GM12878 (cell line): Measurements from ENCODE around the gene RFT1. TPM values are rescaled to one million over a fixed set of nuclear protein-coding genes. Genes with fewer than 3 reads are reported as not detected.

Experiments
- ATAC-seq: fragments of 200-7000 bp; cut with Tn5 transposase; 3 replicates; pipeline ENCODE4 v1.9.1; 2020; ENCODE audit warnings: mild to moderate bottlenecking, moderate library complexity
- BruUV-seq: library from RNA; stranded (reverse); fragments of 400-500 nt; replicated peaks from 2 replicates; lab custom pipeline; 2021; lab: Mats Ljungman, UMichigan
- CTCF ChIA-PET: fragments of 300-600 bp; sonication (Branson Sonifier 250); formaldehyde crosslinking; extraction: SDS; loops from one replicate; lab custom pipeline; 2021; ENCODE audit warnings: inconsistent platforms; lab: Yijun Ruan, JAX
- POLR2A ChIA-PET: fragments of 350-600 bp; formaldehyde crosslinking; extraction: SDS; loops from one replicate; lab custom pipeline; 2021; ENCODE audit warnings: inconsistent platforms; lab: Charles Lee
- RAD21 ChIA-PET: fragments of 300-600 bp; sonication (Branson Sonifier 250); formaldehyde crosslinking; loops from one replicate; lab custom pipeline; 2023; ENCODE audit warnings: antibody characterized with exemption; ENCODE audit not compliant: unreplicated experiment; lab: Charles Lee
- SMC1A ChIA-PET: fragments of 300-600 bp; sonication (Branson Sonifier 250); formaldehyde crosslinking; loops from one replicate; lab custom pipeline; 2023; ENCODE audit not compliant: unreplicated experiment, uncharacterized antibody; lab: Charles Lee
- DNase-seq: peaks from one replicate; pipeline ENCODE4 v3.0.0-alpha.2; 2011; ENCODE audit warnings: low read depth, low spot score
- FAIRE-seq: peaks from 3 replicates; lab custom pipeline; 2011; peaks lifted over from hg19 to GRCh38; lab: Jason Lieb, UNC
- H2AFZ ChIP-seq: 2 replicates; pipeline ENCODE4 v1.6.0; 2011; ENCODE audit warnings: low read depth, low read length, control low read depth; ENCODE audit not compliant: control insufficient read depth
- H3K27ac ChIP-seq: 2 replicates; pipeline ENCODE4 v1.5.1; 2011; ENCODE audit warnings: control low read depth; ENCODE audit not compliant: control insufficient read depth, insufficient read depth
- H3K27me3 ChIP-seq, 2 experiments: replicated peaks in 1 of 2; 2 replicates each; pipeline versions ENCODE4 v1.6.0 to v1.6.1; 2011; ENCODE audit warnings: low read length in 1 of 2; ENCODE audit not compliant: control insufficient read depth in 2 of 2, insufficient read depth in 2 of 2
- H3K36me3 ChIP-seq, 2 experiments: 2 replicates each; pipeline ENCODE4 v1.5.1; 2011; ENCODE audit warnings: low read length in 1 of 2; ENCODE audit not compliant: control insufficient read depth in 2 of 2, insufficient read depth in 2 of 2
- H3K4me1 ChIP-seq: 2 replicates; pipeline ENCODE4 v1.6.1; 2011; ENCODE audit warnings: mild to moderate bottlenecking, low read length, moderate library complexity, mixed read lengths; ENCODE audit not compliant: control insufficient read depth, insufficient read depth
- H3K4me2 ChIP-seq: 2 replicates; pipeline ENCODE4 v1.6.0; 2011; ENCODE audit warnings: control low read depth; ENCODE audit not compliant: control insufficient read depth, insufficient read depth
- H3K4me3 ChIP-seq: fragments of 200-600 bp; sonication (generic); 2 replicates; pipeline ENCODE4 v1.5.1; 2016
- H3K79me2 ChIP-seq: 2 replicates; pipeline ENCODE4 v1.6.0; 2011; ENCODE audit warnings: low read length; ENCODE audit not compliant: control insufficient read depth, insufficient read depth
- H3K9ac ChIP-seq: 2 replicates; pipeline ENCODE4 v1.8.0; 2011; ENCODE audit warnings: low read length, control low read depth, mixed read lengths; ENCODE audit not compliant: control insufficient read depth, insufficient read depth
- H3K9me3 ChIP-seq: replicated peaks from 3 replicates; pipeline ENCODE4 v1.5.1; 2011; ENCODE audit warnings: mild to moderate bottlenecking, low read length; ENCODE audit not compliant: control insufficient read depth, insufficient read depth
- H4K20me1 ChIP-seq: 2 replicates; pipeline ENCODE4 v1.6.0; 2011; ENCODE audit not compliant: control insufficient read depth, insufficient read depth
- IKZF2 ChIP-seq, 2 experiments: fragments of 450-650 bp; IDR thresholded peaks; 2 replicates each; pipeline ENCODE4 v1.6.1; 2017; ENCODE audit warnings: mild to moderate bottlenecking in 2 of 2, moderate library complexity in 2 of 2
- NR2C2 ChIP-seq: IDR thresholded peaks from 2 replicates; pipeline ENCODE4 v1.6.1; 2011; ENCODE audit warnings: borderline replicate concordance, low read depth; ENCODE audit not compliant: control insufficient read depth, insufficient read length
- NR2F1 ChIP-seq: fragments of 450-650 bp; conservative IDR thresholded peaks from 2 replicates; pipeline ENCODE4 v1.6.1; 2017; ENCODE audit warnings: mild to moderate bottlenecking
- TAF1 ChIP-seq: IDR thresholded peaks from 2 replicates; pipeline ENCODE4 v1.6.1; 2011; ENCODE audit warnings: mild to moderate bottlenecking, low read depth, low read length, borderline replicate concordance
- WGBS: methylation state at CpG from one replicate; pipeline ENCODE4 v1.1.6; 2016; ENCODE audit warnings: low lambda C conversion rate; ENCODE audit not compliant: insufficient replicate concordance, insufficient coverage; ENCODE audit errors: missing lambda C conversion rate; 5-methylcytosine and 5-hydroxymethylcytosine counted together
- in situ Hi-C: fragments of 300-500 bp; cut with MboI; formaldehyde crosslinking; loops from 9 replicates; pipeline ENCODE4 v1.14.3; 2018; ENCODE audit warnings: mixed read lengths
- intact Hi-C: fragments of 100-400 bp; cut with micrococcal nuclease; formaldehyde crosslinking; loops from one replicate; pipeline ENCODE4 v1.14.2; 2022; ENCODE audit not compliant: unreplicated experiment
- polyA plus RNA-seq, 11 experiments: library from polyadenylated mRNA; depleted of rRNA in 4 of 11; unstranded in 6 of 11; stranded (reverse) in 5 of 11; fragments of >200 nt; fragmentation: Nextera tagmentation in 4 of 11; fragmentation: Illumina TruSeq in 1 of 11; extraction: Ambion mirVana in 4 of 11; extraction: Trizol in 1 of 11; gene quantifications; 1 replicate in 1 of 11; 2 replicates in 10 of 11; pipeline versions ENCODE4 v1.2.1 to v1.2.3, GENCODE V29; 2011 to 2016; ENCODE audit warnings: inconsistent platforms in 2 of 11, missing spikeins in 2 of 11, low read depth in 1 of 11
- total RNA-seq, 4 experiments: library from RNA; depleted of rRNA in 3 of 4; stranded (reverse); fragments of >200 nt in 3 of 4; fragmentation: Illumina TruSeq in 1 of 4; extraction: Trizol in 1 of 4; gene quantifications; 2 replicates each; pipeline versions ENCODE4 v1.2.1 to v1.2.3, GENCODE V29; 2013 to 2021
- TF ChIP-seq, protein P1 (sequence below): fragments of 450-650 bp; IDR thresholded peaks from 2 replicates; pipeline ENCODE4 v1.6.1; 2016; ENCODE audit warnings: mild to moderate bottlenecking, moderate library complexity, borderline replicate concordance

RFT1 gene
- total and polyA plus RNA-seq, 10 of the 15 experiments (the other 5 are each of a cell fraction or from before 2014, with no cell fraction given) = 16.6 to 75.1 (median 34.5) TPM

DNA sequence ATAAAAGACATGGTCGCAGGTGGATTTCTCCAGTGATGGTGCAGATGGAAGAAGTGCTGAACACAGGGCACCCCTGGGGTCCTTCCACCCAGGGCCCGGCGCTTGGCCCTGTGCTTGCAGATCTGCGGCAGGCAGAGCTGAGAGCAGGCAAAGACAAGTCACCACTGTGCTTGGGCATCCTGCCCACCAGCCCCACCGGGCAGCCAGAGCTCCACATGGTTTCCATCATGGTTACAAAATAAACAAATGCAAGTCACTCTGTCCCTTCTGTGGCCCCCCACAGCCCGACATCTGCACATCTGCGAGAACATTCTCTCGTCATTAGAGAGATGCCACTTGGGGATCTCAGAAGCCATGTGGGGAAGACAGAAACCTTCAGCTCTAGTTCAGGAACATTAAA lies 46.7 kb downstream of the RFT1 start:
- SMC1A ChIA-PET = interaction anchor here (0.8 to 0.9 kb wide), 2 partner anchors 21 to 58 kb away, joined by 3 read pairs; no protein-coding TSS in a partner anchor
- Histone ChIP-seq H3K4me3 (no peak overlapping the region), H3K27me3 (no peaks in the 10 kb centered on the region), H3K79me2 (no peaks in the 10 kb centered on the region), H3K4me2 (no peak overlapping the region), H3K4me1 (no peaks in the 10 kb centered on the region), H3K9ac (no peak overlapping the region), H3K9me3 (no peaks in the 10 kb centered on the region), H2AFZ (no peak overlapping the region), H3K27ac (no peak overlapping the region), H3K36me3 (no peaks in the 10 kb centered on the region; a peak in 3 of 4 replicates), H4K20me1 (no peaks in the 10 kb centered on the region)
- DNase-seq (no peak), FAIRE-seq (no peak), ATAC-seq (no peak)
- intact Hi-C loops (no loop called here), in situ Hi-C loops (no loop called here)
- POLR2A ChIA-PET = interaction anchor here (0.6 kb wide), 2 partner anchors 82 to 387 kb away, joined by 3 read pairs; no protein-coding TSS in a partner anchor
- 93% methylated on average over 8 of the region's 8 CpGs for WGBS
- TF ChIP-seq NR2C2 = no peak
- TF ChIP-seq, protein P1, sequence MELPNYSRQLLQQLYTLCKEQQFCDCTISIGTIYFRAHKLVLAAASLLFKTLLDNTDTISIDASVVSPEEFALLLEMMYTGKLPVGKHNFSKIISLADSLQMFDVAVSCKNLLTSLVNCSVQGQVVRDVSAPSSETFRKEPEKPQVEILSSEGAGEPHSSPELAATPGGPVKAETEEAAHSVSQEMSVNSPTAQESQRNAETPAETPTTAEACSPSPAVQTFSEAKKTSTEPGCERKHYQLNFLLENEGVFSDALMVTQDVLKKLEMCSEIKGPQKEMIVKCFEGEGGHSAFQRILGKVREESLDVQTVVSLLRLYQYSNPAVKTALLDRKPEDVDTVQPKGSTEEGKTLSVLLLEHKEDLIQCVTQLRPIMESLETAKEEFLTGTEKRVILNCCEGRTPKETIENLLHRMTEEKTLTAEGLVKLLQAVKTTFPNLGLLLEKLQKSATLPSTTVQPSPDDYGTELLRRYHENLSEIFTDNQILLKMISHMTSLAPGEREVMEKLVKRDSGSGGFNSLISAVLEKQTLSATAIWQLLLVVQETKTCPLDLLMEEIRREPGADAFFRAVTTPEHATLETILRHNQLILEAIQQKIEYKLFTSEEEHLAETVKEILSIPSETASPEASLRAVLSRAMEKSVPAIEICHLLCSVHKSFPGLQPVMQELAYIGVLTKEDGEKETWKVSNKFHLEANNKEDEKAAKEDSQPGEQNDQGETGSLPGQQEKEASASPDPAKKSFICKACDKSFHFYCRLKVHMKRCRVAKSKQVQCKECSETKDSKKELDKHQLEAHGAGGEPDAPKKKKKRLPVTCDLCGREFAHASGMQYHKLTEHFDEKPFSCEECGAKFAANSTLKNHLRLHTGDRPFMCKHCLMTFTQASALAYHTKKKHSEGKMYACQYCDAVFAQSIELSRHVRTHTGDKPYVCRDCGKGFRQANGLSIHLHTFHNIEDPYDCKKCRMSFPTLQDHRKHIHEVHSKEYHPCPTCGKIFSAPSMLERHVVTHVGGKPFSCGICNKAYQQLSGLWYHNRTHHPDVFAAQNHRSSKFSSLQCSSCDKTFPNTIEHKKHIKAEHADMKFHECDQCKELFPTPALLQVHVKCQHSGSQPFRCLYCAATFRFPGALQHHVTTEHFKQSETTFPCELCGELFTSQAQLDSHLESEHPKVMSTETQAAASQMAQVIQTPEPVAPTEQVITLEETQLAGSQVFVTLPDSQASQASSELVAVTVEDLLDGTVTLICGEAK = no peak
- no peak for TF ChIP-seq TAF1
- no peak for TF ChIP-seq IKZF2 (IDR thresholded peaks at IDR 0.05)
- TF ChIP-seq NR2F1 = no peak
- BruUV-seq = no TSS peak
- CTCF ChIA-PET = no interaction called here
- RAD21 ChIA-PET = no interaction called here
